Hepatic stellate cell (primary cell): ENCODE measurements around the gene EIF5.

Experiments
- DNase-seq: peaks from one replicate; pipeline ENCODE4 v3.0.0; 2011; ENCODE audit warnings: low spot score

The EIF5 gene

DNA sequence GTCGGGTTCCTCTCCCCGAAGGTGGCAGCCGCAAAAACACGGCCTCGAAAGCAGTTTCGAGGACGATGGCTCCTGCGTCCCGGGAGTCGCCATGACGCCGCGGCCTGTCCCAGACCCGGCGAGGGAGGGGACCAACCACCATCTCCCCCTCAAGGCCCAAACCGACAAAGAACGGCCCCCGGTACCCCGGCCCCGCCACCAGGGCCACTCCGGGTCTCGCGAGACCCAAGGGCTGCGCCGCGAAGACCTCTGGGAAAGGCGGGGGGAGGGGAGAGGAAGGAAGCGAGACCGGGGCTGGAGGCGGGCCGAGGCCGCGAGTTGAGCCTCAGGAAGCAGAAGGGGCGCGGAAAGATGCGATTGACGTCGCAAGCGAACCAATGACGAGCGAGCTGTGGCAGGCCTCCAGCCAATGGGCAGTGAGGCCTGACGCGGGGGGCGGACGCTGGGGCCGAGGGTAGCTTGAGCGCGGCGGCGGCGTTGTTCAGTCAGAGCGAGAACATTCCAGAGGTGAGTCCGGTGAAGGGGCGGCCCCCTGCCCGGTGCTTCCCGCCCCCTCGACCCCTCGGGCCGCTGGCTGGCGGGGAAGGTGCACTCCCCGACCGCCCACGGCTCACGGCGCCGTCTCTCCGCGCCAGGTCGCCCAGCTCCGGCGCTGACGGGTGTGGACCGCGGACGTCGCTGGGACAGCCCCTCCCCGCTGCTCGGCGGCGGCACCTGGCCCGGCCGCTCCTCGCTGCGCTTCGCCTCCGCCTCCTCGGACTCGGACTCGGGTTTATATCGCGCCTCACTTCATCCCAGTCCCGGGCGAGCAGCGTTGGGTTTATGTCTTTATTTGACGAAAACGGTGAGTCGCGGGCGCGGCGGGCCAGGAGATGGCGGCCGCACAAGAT is at the start of gene EIF5:
EIF5 (plus strand) TSS at position 484 of the 890 bp plus-strand sequence. CDS start 1,624 bp downstream, outside the sequence.
- DNase-seq: peak; percentile 98

DNA sequence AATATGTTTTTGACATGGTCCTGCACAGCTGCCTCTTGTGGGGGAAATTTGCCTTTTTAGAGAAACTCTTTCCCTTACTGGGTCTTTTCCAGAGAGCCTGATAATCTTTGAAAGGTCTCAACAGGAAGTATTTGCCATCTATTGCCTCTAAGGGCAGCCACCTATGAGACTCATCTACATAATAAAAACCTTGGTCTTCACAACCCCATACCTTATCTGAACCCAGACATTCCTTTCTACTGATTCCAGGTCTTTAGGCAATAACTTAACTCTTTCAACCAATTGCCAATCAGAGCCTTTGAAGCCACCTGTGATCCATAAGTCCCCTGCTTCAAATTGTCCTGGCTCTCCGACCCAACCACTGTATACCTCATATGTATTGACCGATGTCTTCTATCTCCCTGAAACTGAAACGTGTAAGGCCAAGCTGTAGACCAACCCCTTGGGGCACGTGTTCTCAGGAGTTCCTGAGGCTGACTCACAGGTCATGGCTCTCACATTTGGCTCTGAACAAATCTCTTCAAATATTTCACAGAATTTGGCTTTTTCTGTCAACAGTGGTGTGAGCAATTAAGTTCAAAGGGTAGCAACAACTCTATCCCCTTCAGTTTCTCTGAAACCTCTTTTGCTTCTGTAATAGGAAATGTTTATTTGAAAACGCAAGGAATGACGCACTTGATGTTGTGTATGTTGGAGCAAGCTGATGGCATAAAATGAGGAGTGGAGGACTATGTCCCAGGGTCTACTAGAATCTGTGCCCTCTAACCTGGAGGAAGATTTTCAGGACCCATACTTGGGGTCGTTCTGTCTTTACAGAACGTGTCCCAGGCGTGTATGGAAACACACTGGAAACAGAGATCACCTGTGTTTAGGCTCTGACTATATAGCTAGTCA is 49.2 kb upstream of the EIF5 start:
- no peak for DNase-seq

DNA sequence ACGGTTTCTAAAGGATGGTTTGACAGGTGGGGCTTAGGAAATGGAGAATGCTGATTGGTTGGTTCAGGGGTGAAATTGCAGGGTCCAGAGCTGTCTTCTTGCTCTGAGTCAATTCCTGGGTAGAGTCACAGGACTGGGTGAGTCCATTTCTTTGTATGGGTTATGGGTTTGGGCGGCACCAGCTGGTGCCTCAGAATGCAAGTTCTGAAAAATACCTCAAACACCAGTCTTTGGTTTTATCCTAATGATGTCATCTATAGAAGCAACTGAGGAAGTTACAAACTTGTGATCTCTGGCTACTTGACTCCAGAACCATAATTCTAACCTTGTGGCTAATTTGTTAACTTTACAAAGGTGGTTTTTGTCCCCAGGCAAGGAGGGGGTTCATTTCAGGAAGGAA is 47.6 kb upstream of the EIF5 start:
- DNase-seq: no peak

DNA sequence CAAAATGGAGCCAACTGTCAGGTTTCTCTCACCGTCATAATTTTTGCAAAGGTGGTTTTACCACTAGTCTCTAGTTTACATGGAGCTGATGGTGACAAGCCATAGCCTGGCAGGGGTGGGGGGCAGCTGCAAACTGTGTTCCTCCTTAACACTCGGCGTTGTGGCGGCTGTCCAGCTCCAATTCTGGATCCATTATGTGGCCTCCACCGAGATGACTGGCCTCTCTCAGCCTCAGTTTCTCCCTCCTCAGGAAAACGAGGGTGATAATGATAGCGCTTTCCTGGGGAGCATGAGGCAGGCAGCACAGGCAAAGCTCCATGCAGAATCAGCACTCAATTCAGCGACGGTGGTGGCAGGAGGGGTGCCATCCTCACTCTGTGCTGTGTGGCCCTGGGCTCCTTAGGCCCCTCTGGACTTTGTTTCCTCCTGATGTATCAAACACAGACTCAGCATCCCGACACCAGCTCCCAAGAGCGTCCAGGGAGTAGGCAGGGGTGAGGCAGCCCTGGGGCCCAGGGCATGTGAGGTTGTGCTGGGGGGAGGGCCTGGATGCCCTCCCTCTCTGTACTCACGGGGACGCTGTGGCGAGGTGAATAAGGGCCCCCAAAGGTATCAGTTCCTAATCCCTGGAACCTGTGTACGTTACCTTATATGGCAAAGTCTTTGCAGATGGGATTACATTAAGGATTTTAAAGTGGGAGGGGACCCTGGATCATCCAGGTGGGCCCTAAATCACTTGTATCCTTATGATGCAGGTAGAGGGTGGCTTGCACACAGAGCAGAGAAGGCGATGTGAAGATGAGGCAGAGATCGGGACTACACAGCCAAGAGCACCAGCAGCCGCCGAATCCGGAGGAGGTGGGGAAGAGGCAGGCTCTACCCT is 46.8 kb upstream of the EIF5 start:
- DNase-seq: no peak

DNA sequence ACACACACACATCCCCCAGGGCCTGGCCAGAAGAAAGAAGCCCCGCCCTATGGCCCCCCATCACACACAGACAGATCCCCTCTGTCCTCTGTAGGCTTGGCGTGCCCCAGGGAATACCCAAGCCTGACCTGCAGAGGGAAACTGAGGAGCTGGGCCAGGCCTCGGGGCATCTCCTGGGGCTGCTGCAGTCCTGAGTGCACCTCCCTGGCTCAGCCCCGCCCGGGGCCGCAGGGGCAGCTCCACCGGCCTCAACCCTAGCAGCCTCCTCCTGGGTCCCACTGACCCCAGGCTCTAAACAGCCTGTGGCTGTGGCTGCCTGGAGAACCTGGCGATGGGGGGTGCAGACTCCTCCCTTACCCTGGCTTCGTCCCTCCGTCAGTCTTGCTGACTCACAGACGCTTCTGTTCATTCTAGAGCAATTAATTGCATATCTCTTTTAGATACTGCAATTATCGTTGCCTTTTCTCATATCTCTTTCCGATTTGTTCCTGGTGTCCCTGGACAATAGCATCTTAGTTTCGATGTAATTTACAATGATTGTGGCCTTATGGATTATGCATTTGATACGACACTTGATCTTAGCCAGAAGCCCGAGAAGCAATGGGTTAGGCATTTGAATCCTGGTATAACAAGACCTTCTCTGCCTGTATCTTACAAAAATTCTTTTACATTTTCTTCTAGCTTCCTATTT is 45.8 kb upstream of the EIF5 start:
- DNase-seq: no peak

DNA sequence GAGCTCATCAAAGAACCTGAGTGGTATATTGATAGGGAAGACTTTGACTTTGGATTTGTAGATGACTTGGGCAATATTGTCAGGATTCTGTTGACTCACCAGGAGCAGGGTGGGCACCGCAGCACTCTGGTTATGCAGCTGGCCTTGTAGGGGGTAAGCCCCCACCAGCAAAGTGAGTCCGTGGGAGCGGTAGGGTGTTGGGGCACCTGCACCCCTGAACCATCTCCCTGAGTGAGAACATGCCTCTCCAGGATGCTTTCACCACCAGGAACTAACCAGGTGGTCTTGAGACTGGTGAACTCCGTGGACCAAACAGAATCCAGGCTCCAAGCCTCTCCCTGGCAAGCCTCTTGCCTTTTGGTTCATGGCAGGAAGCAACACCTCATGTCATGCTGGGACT is 44.0 kb upstream of the EIF5 start:
- no peak for DNase-seq

DNA sequence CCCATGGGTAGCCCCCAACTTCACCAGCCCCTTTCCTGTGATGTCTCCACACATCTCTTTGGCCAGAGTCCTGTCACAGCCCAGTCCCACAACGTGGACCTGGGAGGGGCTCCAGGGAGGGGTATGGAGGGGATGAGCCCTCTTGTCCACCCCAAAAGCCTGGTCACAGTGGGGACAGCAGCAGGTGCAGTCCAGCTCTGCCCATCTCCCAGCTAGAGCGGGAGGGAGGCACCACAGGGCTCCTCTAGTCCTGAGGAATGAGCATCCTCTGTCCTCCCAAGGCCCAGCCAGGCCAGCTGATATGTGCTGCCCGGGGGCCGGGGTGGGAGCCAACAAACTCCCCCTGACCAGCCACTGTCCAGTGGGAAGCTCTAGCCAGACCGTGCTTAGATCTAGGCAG is 43.5 kb upstream of the EIF5 start:
- no peak for DNase-seq

DNA sequence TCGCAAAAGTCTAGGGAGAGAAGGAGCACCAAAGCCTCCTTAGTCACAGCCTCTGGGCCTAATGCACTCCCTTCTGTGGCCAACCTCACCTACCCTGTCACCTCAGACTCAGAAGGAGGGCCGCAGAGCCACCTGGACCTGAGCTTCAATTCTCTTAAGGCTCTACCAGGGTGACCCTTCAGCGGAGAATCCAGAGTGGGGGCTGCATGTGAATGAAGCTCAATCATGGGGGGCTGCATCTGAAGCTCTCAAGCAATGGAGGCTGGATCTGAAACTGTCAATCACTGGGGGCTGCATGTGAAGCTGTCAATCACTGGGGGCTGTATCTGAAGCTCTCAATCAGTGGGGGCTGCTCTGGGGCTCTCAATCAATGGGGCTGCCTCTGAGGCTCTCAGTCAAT is 43.1 kb upstream of the EIF5 start:
- no peak for DNase-seq

DNA sequence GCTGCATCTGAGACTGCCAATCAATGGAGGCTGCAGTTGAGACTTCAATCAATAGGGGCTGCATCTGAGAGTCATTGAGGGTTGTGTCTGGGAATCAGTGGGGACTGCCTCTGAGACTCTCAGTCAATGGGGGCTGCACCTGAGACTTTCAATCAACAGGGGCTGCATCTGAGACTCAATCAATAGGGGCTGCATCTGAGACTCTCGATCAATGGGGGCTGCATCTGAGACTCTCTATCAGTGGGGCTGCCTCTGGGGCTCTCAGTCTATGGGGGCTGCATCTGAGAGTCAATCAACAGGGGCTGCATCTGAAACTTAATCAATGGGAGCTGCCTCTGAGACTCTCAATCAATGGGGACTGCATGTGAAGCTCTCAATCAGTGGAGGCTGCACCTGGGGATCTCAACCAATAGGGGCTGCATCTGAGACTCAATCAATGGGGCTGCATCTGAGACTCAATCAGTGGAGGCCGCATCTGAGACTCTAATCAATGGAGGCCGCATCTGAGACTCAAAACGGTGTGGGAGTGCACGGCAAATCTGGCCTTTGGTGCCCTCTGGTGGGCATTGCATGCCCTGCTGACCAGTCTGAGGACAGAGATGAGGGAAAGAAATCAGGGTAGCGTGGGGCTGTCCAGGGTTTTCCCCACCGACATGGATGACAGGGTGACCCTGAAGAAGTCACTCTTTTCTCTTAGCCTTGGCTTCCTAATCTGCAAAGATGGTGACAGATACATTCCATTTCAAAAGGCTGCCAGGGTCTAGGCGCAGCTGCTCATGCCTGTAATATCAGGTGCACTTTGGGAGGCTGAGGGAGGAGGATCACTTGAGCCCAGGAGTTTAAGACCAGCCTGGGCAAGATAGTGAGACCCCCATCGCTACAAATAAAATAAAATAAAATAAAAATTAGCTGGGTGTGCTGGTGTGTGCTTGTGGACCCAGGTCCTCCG is 41.3 kb upstream of the EIF5 start:
- DNase-seq: peak; percentile 86

DNA sequence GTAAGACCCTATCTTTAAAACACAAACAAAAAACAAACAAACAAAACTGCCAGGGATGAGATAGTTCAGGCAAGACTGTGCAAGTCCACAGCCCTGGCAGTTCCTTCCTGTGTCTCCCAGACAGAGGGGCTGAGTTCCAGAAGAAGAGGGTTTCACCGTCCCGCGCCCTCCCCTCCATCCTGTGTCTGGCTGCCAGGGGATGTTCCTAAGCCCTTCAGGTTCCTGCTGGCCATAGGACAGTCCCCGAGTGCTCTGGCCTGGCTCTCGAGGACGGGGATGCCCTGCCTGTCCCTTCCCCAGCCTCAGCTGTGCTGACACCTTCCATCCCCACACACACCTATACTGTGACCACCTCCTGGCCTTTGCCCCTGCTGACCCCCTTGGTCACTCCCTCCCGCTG is 40.6 kb upstream of the EIF5 start:
- DNase-seq: no peak

DNA sequence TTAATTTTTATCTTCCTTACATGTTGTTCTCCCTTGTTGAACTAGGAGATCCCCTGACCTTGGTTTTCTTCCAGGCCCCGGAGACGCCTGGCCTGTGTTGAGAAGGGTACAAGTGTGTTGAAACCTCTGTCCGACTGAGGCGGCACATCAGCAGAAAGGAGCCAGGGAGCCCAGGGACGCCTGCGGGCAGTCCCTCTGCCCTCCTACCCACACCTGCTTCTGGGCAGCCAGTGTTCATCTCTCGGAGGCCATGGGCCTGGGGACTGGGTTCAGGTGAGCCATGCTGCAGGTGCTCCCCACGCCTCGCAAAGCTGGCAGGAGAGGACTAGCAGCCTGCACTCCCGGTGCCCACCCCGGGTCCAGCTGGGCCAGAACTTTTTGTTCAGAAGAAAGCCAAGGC is 39.9 kb upstream of the EIF5 start:
- no peak for DNase-seq

DNA sequence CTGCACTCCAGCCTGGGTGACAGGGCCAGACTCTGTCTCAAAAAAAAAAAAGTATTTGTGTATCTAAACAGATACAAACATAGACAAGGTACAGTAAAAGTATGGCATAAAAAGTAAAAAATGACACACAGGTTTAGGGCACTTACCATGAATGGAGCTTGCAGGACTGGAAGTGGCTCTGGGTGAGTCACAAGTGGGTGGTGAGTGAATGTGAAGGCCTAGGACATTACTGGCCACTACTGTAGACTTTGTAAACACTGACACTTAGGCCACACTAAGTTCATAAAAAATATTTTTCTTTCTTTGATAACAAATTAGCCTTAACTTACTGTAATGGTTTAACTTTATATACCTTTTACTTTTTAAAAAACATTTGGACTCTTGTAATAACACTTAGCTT is 38.0 kb upstream of the EIF5 start:
- peak; percentile 56 for DNase-seq

DNA sequence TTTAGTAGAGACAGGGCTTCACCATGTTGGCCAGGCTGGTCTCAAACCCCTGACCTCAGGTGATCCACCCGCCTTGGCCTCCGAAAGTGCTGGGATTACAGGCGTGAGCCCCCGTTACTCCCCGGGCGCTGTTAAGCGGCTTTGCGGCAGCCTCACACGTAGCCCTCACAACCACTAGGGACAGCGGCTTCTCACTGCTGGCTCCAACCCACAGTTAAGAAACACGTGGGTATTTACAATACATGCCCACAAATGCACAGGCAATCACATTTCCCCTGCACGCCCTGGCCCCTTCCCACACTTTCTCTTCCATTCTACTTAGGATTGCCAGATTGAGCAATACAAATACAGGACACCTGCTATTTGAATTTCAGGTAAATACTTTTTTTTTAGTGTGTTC is 37.0 kb upstream of the EIF5 start:
- no peak for DNase-seq

DNA sequence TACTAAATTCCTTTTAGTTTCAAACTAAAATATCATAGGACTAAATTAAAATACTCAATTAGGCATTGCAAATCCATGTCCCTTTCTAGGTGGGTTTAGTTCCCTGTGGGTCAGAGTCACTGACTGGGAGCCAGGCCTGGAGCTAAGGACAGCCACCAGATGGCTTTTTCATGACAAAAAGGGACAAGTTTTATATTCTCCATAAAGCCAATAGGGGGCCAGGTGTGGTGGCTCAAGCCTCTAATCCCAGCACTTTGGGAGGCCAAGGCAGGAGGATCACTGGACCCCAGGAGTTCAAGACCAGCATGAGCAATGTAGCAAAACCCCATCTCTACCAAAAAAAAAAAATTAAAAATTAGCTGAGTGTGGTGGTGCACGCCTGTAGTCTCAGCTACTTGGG is 35.4 kb upstream of the EIF5 start:
- DNase-seq: no peak

DNA sequence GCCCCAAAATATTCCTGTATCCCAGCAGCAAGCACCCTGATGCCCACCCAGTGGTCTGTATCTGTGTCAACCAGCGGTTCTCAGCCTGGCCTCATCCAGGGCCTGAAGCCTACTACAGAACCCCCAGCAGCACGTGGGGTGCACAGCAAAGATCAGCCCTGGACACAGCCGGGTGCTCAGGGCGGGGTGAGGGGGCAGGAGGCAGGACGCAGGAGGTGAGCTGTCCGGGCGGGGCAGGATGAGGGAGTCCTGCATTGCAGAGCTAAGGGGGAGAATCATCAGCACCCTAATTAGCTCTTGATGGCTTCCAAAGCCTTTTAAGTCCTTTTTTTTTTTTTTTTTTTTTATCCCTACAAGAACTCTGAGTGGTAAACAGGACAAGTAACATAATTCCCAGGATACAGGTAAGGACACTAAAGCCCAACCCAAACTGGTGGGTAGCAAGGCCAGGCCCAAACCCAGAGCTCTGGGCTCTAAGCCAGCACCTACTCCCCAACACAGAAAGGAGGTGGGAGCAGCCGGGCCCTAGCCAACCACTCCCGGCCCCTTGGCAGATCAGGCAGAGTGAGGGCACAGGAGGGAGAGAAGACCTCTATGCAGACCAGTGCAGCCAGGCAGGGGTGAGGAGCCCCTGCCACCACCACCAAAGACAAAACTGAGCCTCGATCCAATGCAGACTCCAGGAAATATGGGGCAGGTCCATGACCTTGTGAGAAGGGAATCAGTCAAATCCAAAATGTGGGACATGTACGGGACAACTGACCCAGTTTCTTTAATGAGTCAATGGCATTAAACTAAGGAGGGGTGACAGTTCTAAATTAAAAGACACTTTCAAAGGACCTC is 32.3 kb upstream of the EIF5 start:
- no peak for DNase-seq

DNA sequence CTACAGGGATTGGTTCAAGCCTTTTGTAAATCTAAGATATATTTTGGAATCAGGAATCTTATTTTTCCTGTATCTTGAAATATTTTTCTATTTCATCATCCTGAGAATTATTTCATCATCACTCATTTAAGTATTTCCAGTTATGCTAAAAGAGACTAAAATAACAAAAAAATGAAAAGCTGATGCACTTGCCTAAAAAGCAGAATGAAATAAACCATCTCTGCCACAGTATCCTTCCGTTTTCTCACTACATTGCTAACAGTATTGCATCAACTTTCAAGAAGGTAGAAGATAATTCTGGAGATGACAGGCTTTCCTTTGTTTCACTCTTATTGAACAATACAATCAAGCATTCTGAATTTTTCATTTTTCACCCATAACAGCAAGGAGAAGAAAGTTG is 31.1 kb upstream of the EIF5 start:
- no peak for DNase-seq

DNA sequence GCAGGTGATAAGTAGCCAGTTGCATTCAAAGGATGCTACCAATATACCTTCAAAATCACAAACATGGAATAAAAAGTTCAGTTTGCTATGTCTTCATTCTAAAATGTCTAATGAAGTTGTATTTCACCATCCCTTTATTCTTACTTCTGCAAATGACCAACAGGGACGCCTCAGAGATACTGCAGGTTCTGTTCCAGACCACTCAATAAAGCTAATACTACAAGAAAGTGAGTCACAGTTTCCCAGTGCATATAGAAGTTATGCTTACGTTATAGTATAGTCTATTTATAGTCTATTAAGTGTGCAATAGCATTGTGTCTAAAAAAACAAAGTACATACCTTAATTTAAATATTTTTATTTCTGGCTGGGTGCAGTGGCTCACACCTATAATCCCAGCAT is 29.3 kb upstream of the EIF5 start:
- DNase-seq: no peak

DNA sequence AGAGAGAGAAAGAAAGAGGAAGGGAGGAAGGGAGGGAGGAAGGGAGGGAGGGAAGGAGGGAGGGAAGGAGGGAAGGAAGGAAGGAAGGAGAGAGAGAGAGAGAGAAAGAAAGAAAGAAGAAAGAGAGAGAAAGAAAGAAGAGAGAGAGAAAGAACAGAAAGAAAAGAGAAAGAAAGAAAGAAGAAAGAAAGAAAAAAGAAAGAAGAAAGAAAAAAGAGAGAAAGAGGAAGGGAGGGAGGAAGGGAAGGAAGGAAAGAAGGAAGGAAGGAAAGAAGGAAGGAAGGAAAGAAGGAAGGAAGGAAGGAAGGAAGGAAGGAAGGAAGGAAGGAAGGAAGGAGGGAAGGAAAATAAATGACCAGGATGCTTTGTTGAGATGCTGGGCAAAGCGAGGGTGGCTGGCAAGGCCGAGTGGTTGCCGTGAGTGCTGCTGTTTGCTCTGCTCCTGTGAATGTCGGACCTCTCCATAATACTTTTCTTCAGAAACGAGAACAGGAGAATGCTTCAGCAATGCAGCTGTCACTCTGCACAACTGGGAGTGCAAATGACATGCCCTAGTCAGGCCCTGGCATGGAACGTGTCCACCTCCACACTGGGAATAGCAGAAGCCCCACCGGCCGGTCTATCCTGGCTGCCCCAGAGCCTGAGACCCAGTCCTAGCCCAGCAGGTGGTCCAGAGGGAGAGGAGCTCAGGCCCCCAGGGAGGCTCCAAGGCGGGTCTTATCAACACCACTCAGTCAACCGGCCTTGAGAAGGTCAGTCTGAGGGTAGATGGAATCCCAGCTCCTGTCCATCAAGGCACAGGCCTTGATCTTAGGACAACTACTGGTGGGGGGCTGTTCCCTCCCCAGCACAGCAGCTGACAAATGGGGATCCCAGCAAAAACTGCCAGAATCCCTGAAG is 25.1 kb upstream of the EIF5 start:
- no peak for DNase-seq
